Heart left ventricle (tissue), 16 donors: ENCODE results near the gene RNF130. TPM values are rescaled to one million over a fixed set of nuclear protein-coding genes. Genes with fewer than 3 reads are reported as not detected.

Experiments used
- ATAC-seq, 4 donors: fragments of 200-7000 bp; cut with Tn5 transposase; one replicate each; pipeline ENCODE4 v1.9.1; 2020 to 2022; ENCODE audit warnings: moderate library complexity in 4 of 4, mild to moderate bottlenecking in 3 of 4, moderate number of reproducible peaks in 1 of 4
- DNase-seq, 5 donors: peaks; one replicate each; pipeline ENCODE4 v3.0.0-alpha.2; 2020
- H3K27ac ChIP-seq, 12 donors: fragments of 200-600 bp; sonication (generic) in 4 of 12; one replicate each; pipeline versions ENCODE4 v1.5.0 to v1.8.0; 2016 to 2022; ENCODE audit warnings: mild to moderate bottlenecking in 2 of 12
- H3K27me3 ChIP-seq, 9 donors: fragments of 200-600 bp; sonication (generic) in 2 of 9; one replicate each; pipeline versions ENCODE4 v1.5.1 to v1.8.0; 2016 to 2022; ENCODE audit warnings: mild to moderate bottlenecking in 3 of 9
- H3K36me3 ChIP-seq, 9 donors: fragments of 200-600 bp; sonication (generic) in 2 of 9; one replicate each; pipeline versions ENCODE4 v1.5.0 to v1.8.0; 2018 to 2022; ENCODE audit warnings: mild to moderate bottlenecking in 2 of 9
- H3K4me1 ChIP-seq, 12 donors: fragments of 200-600 bp; sonication (generic) in 4 of 12; one replicate each; pipeline versions ENCODE4 v1.5.0 to v1.8.0; 2016 to 2022; ENCODE audit warnings: mild to moderate bottlenecking in 3 of 12
- H3K4me3 ChIP-seq, 12 donors: fragments of 200-600 bp; sonication (generic) in 4 of 12; one replicate each; pipeline versions ENCODE4 v1.5.0 to v1.8.0; 2017 to 2022; ENCODE audit warnings: mild to moderate bottlenecking in 9 of 12, moderate library complexity in 4 of 12
- H3K9me3 ChIP-seq, 12 donors: fragments of 200-600 bp; sonication (generic) in 4 of 12; one replicate each; pipeline versions ENCODE4 v1.5.0 to v1.8.0; 2016 to 2022; ENCODE audit warnings: mild to moderate bottlenecking in 1 of 12
- CTCF ChIP-seq, 12 donors: fragments of 200-600 bp; sonication (generic) in 4 of 12; IDR thresholded peaks; one replicate each; pipeline versions ENCODE4 v1.5.0 to v1.8.0; 2018 to 2022; ENCODE audit warnings: antibody characterized with exemption in 12 of 12, mild to moderate bottlenecking in 5 of 12
- POLR2A ChIP-seq, 2 donors: fragments of 450-650 bp; IDR thresholded peaks; one replicate each; pipeline ENCODE4 v1.6.1; 2017; ENCODE audit warnings: antibody characterized with exemption in 2 of 2, mild to moderate bottlenecking in 2 of 2, moderate library complexity in 2 of 2
- WGBS, 4 donors: extraction: QIAGEN DNeasy Blood & Tissue Kit in 2 of 4; methylation state at CpG; one replicate each; pipeline versions ENCODE4 v1.1.5 to v1.1.7; 2013 to 2018; 5-methylcytosine and 5-hydroxymethylcytosine counted together
- intact Hi-C, 10 donors: fragments of 100-400 bp; cut with DNase I; formaldehyde crosslinking; loops; one replicate each; pipeline versions ENCODE4 v1.11.1 to v1.14.2; 2022
- polyA plus RNA-seq, 2 donors: library from polyadenylated mRNA; stranded (reverse); fragments of 200-250 nt; gene quantifications; one replicate each; pipeline ENCODE4 v1.2.3, GENCODE V29; 2013
- total RNA-seq, 9 donors: library from RNA; depleted of rRNA in 2 of 9; stranded (reverse); fragments of >200 nt in 2 of 9; fragmentation: NEBNext Ultra II Directional in 3 of 9; extraction: Animal tissue kit (Norgen Biotek cat#: 25700) in 3 of 9; gene quantifications; one replicate each; pipeline versions ENCODE4 v1.1.0 to v1.2.4, GENCODE V29; 2016 to 2023
- donor health status: ischemic (EF 13 %, LVEDD 7.1; RV severe dilation, severe dysfunction).
- donor health status: healthy with polysubstance abuse.
- donor health status: DM: no; HTN: yes; CAD: no.
- donor health status: DM: no; HTN: no; CAD: no.
- donor health status: ischemic (EF 25% LVEDD 6.9; RV normal size, moderate dysfunction).
- donor health status: ischemic (EF 25% LVEDD 5.7; RV mildly dilated, moderate dysfunction).
- donor health status: healthy.
- donor health status: DM: yes; HTN: yes; CAD: no.
- donor health status: ischemic (EF 35%, LVEDD 5.7; RV mildly dilated, moderate dysfunction).
- donor health status: nonischemic (EF 11% LVEDD 7.7; RV severe dilation, severe dysfunction).
- donor health status: DM: yes; HTN: yes; CAD: no.
- donor health status: PGD.
- donor health status: ischemic (EF 29% LVEDD 5.4; RV normal size, mild dysfunction).
- donor health status: nonischemic (EF 23%, LVEDD 6.1; RV moderate dilation, normal function).

Gene RNF130
- total and polyA plus RNA-seq, 11 donors, result 26.3 to 76.2 (median 38.7) TPM

GRCh38 chr5:179920175-179920574 is 151.4 kb downstream of the RNF130 start:
- no peak for DNase-seq
- intact Hi-C loops, result no loop called here
- H3K27me3 ChIP-seq, result no peaks in the 10 kb centered on the region
- ATAC-seq, result no peak
- no peaks in the 10 kb centered on the region for H3K36me3 ChIP-seq
- no peaks in the 10 kb centered on the region for H3K9me3 ChIP-seq
- no peak for TF ChIP-seq CTCF (IDR thresholded peaks at IDR 0.05)
- no peak for TF ChIP-seq POLR2A (IDR thresholded peaks at IDR 0.05)
- no peak overlapping the region for H3K4me3 ChIP-seq
- H3K4me1 ChIP-seq, result no peaks in the 10 kb centered on the region
- H3K27ac ChIP-seq, result no peak overlapping the region
- 88 to 94% (median 89%) methylated on average over 4 of the region's 4 CpGs for WGBS, 4 donors

GRCh38 chr5:179919487-179920060 is 152.0 kb downstream of the RNF130 start:
- no peaks in the 10 kb centered on the region for H3K27me3 ChIP-seq
- no peak overlapping the region for H3K4me3 ChIP-seq
- intact Hi-C loops, result loop anchor here in 1 of 10 donors (10.0 kb wide), 1 partner anchor 175 kb away; no protein-coding TSS in a partner anchor
- peaks cover 0 to under 1% (median 0%) of the 10 kb centered on the region in 12 donors for H3K4me1 ChIP-seq
- H3K36me3 ChIP-seq, result no peaks in the 10 kb centered on the region
- TF ChIP-seq POLR2A (IDR thresholded peaks at IDR 0.05), result no peak
- TF ChIP-seq CTCF (IDR thresholded peaks at IDR 0.05), result no peak
- DNase-seq, result no peak
- WGBS, 4 donors, result 81 to 89% (median 86%) methylated on average over 19 to 20 of the region's 20 CpGs
- H3K9me3 ChIP-seq, result no peaks in the 10 kb centered on the region
- ATAC-seq, result no peak
- no peak overlapping the region for H3K27ac ChIP-seq

- H3K4me3 ChIP-seq, result no peak overlapping the region
- no peak overlapping the region for H3K27ac ChIP-seq
- H3K27me3 ChIP-seq, result no peaks in the 10 kb centered on the region
- intact Hi-C loops, result loop anchor here in 1 of 10 donors (10.0 kb wide), 1 partner anchor 176 kb away; no protein-coding TSS in a partner anchor
- no peaks in the 10 kb centered on the region for H3K36me3 ChIP-seq
- 85 to 94% (median 90%) methylated on average over 19 of the region's 19 CpGs for WGBS, 4 donors
- H3K4me1 ChIP-seq, result peaks cover 0 to 8% (median 0%) of the 10 kb centered on the region in 12 donors
- no peak for TF ChIP-seq CTCF (IDR thresholded peaks at IDR 0.05)
- no peak for TF ChIP-seq POLR2A (IDR thresholded peaks at IDR 0.05)
- no peak for DNase-seq
- H3K9me3 ChIP-seq, result no peaks in the 10 kb centered on the region
- ATAC-seq, result no peak
Measured at GRCh38 chr5:179918742-179919486, 152.6 kb downstream of the RNF130 start.

DNA sequence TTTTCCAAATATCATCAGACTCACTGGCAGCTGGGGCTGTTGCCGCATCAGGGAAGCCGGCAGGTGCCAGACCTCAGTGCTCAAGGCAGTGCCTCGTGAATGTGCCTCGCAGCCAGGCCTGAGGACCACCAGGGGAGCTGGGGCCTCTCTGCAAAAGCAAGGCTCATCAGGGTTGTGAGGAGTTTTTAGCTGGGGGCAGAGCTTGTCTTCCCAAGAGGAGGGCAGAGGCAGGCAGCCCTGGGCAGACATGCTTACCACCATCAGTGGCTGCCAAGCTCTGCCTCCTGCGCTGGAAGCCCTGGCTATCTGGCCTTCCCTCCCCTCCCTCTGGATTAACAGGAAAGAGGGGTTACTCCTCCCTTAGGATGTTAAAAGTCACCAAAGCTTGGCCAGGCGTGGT is 155.0 kb downstream of the RNF130 start:
- Histone ChIP-seq H3K27me3 (no peaks in the 10 kb centered on the region), H3K27ac (no peak overlapping the region), H3K4me1 (peaks cover 0 to 15% (median 0%) of the 10 kb centered on the region in 12 donors), H3K36me3 (no peaks in the 10 kb centered on the region), H3K4me3 (no peak overlapping the region), H3K9me3 (no peaks in the 10 kb centered on the region)
- no peak for ATAC-seq
- 86 to 93% (median 90%) methylated on average over 5 to 6 of the region's 6 CpGs for WGBS, 4 donors
- intact Hi-C loops, result loop anchor here in 1 of 10 donors (10.0 kb wide), 1 partner anchor 178 kb away; no protein-coding TSS in a partner anchor
- TF ChIP-seq CTCF (IDR thresholded peaks at IDR 0.05) (no peak), POLR2A (IDR thresholded peaks at IDR 0.05) (no peak)
- DNase-seq, result no peak
